Lung (tissue), 12 donors: Measurements from ENCODE around the gene GABRB1. TPM values are rescaled to one million over a fixed set of nuclear protein-coding genes. Genes with fewer than 3 reads are reported as not detected.

ENCODE experiments used
- ATAC-seq: fragments of 200-7000 bp; cut with Tn5 transposase; one replicate; pipeline ENCODE4 v1.9.1; 2020; ENCODE audit warnings: moderate number of reproducible peaks; ENCODE audit not compliant: insufficient read depth, low FRiP score
- DNase-seq, 3 donors: peaks; one replicate each; pipeline ENCODE4 v3.0.0-alpha.2; 2013 to 2017
- H3K27ac ChIP-seq, 2 donors: one replicate each; pipeline ENCODE4 v1.5.1; 2013; ENCODE audit warnings: mild to moderate bottlenecking in 2 of 2, moderate library complexity in 2 of 2, control low read depth in 1 of 2, inconsistent platforms in 1 of 2, low read depth in 1 of 2, low read length in 1 of 2
- H3K27me3 ChIP-seq, 3 donors: one replicate each; pipeline ENCODE4 v1.5.1; 2013; ENCODE audit warnings: low read length in 2 of 3; ENCODE audit not compliant: control insufficient read depth in 3 of 3, insufficient read depth in 3 of 3
- H3K36me3 ChIP-seq, 4 donors: one replicate each; pipeline ENCODE4 v1.5.1; 2013; ENCODE audit warnings: low read length in 4 of 4, mild to moderate bottlenecking in 1 of 4, moderate library complexity in 1 of 4; ENCODE audit not compliant: control insufficient read depth in 4 of 4, insufficient read depth in 4 of 4
- H3K4me1 ChIP-seq, 5 donors: one replicate each; pipeline ENCODE4 v1.5.1; 2013; ENCODE audit warnings: low read length in 5 of 5, mild to moderate bottlenecking in 2 of 5, moderate library complexity in 1 of 5; ENCODE audit not compliant: control insufficient read depth in 5 of 5, insufficient read depth in 5 of 5
- H3K4me3 ChIP-seq: one replicate; pipeline ENCODE4 v1.5.1; 2013; ENCODE audit warnings: mild to moderate bottlenecking, control low read depth, moderate library complexity
- H3K9ac ChIP-seq, 2 donors: one replicate each; pipeline ENCODE4 v1.5.1; 2013; ENCODE audit warnings: low read length in 2 of 2, control low read depth in 1 of 2; ENCODE audit not compliant: insufficient read depth in 1 of 2
- H3K9me3 ChIP-seq, 4 donors: one replicate each; pipeline ENCODE4 v1.5.1; 2013; ENCODE audit warnings: low read length in 3 of 4, mild to moderate bottlenecking in 1 of 4, moderate library complexity in 1 of 4; ENCODE audit not compliant: control insufficient read depth in 4 of 4, insufficient read depth in 3 of 4
- CTCF ChIP-seq: IDR thresholded peaks from 2 replicates; pipeline ENCODE4 v1.5.1; 2012; ENCODE audit warnings: mild to moderate bottlenecking; ENCODE audit errors: control extremely low read depth, extremely low read depth
- WGBS, 2 donors: extraction: QIAGEN DNeasy Blood & Tissue Kit; methylation state at CpG; one replicate each; pipeline ENCODE4 v1.1.7; 2013; 5-methylcytosine and 5-hydroxymethylcytosine counted together
- polyA plus RNA-seq, 2 donors: library from polyadenylated mRNA; stranded (reverse); fragments of 200-250 nt; gene quantifications; one replicate each; pipeline ENCODE4 v1.2.1, GENCODE V29; 2013
- total RNA-seq, 2 donors: library from RNA; depleted of rRNA in 1 of 2; stranded (reverse); fragments of >200 nt in 1 of 2; gene quantifications; one replicate each; pipeline ENCODE4 v1.2.1, GENCODE V29; 2014 to 2021
- donor health status: control.
- donor health status: control.
- donor health status: Bipolar disorder and iron deficiency.
- donor health status: healthy.
- donor health status: DM: yes; HTN: yes; CAD: no.

Gene GABRB1
- total and polyA plus RNA-seq, 4 donors = 0.34 TPM; not detected in 3

- no peak for ATAC-seq
Measured at GRCh38 chr4:47330866-47331265, 299.5 kb downstream of the GABRB1 start.

DNA sequence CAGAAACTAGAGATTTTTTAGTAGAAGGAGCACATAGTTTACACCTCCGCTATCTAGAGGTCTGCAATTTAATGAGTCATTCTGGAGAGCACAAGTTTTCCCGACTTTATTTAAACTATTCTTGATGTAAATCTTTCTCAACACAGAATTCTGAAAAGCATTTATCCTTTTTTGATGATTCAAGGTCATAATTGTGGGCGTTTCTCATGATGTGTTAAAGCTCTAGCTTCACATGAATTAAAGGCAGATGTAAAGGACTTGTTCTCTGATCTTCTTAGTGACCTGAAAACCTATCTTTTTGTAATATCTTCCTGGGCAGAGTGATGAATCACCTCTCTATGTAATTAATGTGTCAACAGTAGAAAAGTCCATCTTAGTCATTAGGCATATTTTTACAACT lies 303.3 kb downstream of the GABRB1 start:
- TF ChIP-seq CTCF = no peak
- no peak overlapping the region for H3K4me3 ChIP-seq
- no peaks in the 10 kb centered on the region for H3K9me3 ChIP-seq
- 53 to 76% methylated on average over 3 of the region's 3 CpGs for WGBS, 2 donors
- no peaks in the 10 kb centered on the region for H3K27me3 ChIP-seq
- H3K4me1 ChIP-seq = no peaks in the 10 kb centered on the region
- ATAC-seq (no peak), DNase-seq (no peak)
- no peaks in the 10 kb centered on the region for H3K36me3 ChIP-seq
- no peak overlapping the region for H3K9ac ChIP-seq
- no peak overlapping the region for H3K27ac ChIP-seq

More at GRCh38 chr4:47330866-47331265, 299.5 kb downstream of the GABRB1 start:
- Histone ChIP-seq H3K27me3 (no peaks in the 10 kb centered on the region), H3K9me3 (no peaks in the 10 kb centered on the region), H3K9ac (no peak overlapping the region), H3K4me3 (no peak overlapping the region), H3K27ac (no peak overlapping the region), H3K4me1 (no peaks in the 10 kb centered on the region), H3K36me3 (no peaks in the 10 kb centered on the region)
- no peak for TF ChIP-seq CTCF
- DNase-seq = no peak

- no peak for ATAC-seq
Measured at GRCh38 chr4:47337893-47338292, 306.5 kb downstream of the GABRB1 start.

More at GRCh38 chr4:47337893-47338292, 306.5 kb downstream of the GABRB1 start:
- WGBS, 2 donors = 71 to 73% methylated on average over 2 of the region's 2 CpGs
- no peak overlapping the region for H3K27ac ChIP-seq
- no peaks in the 10 kb centered on the region for H3K27me3 ChIP-seq
- H3K36me3 ChIP-seq = no peaks in the 10 kb centered on the region
- H3K4me3 ChIP-seq = no peak overlapping the region
- DNase-seq = no peak
- H3K9ac ChIP-seq = no peak overlapping the region
- TF ChIP-seq CTCF = no peak
- no peaks in the 10 kb centered on the region for H3K4me1 ChIP-seq
- H3K9me3 ChIP-seq = no peaks in the 10 kb centered on the region
